IPS-NIHi11 (cell line): Measurements from ENCODE around the gene ROBO1.
"Not testable (repeated sequence)": the region's sequence is repeated elsewhere in the genome, so short reads cannot be mapped to it uniquely, and the experiment has no call there.

Experiments used
- DNase-seq: peaks from one replicate; pipeline ENCODE4 v3.0.0; 2012; ENCODE audit warnings: mixed read lengths, low spot score

ROBO1 gene

GRCh38 chr3:79369306-79369705, 398.5 kb downstream of the ROBO1 start:
- no peak for DNase-seq

GRCh38 chr3:79368403-79368802, 399.4 kb downstream of the ROBO1 start:
- no peak for DNase-seq

DNA sequence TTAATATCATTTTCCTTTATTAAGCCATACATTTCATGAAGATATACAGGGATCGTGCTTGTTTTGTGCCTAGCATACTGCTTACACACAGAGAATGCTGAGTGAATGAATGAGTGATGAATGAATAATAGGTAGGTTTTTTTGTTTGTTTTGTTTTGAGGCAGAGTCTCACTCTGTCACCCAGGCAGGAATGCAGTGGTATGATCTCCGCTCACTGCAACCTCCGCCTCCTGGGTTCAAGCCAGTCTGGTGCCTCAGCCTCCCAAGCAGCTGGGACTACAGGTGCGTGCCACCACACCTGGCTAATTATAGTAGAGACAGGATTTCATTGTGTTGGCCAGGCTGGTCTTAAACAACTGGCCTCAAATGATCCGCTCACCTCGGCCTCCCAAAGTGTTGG, 400.0 kb downstream of the ROBO1 start:
- DNase-seq = no peak

DNA sequence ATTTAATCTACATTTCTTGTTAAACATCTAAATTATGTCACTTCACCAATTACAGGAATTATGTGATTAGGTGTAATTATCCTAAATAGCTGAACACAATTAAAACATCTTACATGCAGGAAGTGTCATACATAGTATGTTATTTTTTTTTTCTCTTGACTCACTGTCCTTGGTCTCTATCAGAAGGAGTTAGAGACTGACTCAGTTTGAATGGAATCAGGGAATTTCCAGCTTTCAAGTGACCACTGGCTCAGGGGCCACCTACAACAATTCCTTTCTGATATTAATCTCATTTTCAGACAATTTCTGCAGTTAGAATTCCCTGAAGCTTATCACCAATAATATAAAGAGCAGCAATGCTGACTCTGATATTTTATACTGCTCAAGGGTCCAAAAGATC, 400.7 kb downstream of the ROBO1 start:
- DNase-seq = no peak

DNA sequence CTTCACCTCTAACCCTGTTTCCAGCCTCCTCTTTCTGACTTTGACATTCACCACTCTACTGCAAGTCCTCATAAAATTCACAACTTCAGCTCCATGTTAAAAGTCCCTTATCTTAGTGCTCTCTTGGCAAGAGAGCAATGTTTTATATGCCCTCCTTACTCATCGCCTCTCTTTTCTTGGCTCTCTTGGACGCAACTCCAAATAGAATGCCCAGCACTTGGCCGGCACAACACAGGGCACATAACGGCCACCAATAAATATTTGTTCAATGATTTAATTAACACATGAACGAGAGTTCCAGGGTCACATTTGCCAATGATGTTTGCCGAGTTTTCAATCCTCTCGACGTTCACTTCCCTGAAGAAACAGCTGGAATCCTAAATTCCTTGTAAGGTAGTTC, 401.4 kb downstream of the ROBO1 start:
- DNase-seq = no peak

GRCh38 chr3:79364784-79365183, 403.0 kb downstream of the ROBO1 start:
- no peak for DNase-seq

DNA sequence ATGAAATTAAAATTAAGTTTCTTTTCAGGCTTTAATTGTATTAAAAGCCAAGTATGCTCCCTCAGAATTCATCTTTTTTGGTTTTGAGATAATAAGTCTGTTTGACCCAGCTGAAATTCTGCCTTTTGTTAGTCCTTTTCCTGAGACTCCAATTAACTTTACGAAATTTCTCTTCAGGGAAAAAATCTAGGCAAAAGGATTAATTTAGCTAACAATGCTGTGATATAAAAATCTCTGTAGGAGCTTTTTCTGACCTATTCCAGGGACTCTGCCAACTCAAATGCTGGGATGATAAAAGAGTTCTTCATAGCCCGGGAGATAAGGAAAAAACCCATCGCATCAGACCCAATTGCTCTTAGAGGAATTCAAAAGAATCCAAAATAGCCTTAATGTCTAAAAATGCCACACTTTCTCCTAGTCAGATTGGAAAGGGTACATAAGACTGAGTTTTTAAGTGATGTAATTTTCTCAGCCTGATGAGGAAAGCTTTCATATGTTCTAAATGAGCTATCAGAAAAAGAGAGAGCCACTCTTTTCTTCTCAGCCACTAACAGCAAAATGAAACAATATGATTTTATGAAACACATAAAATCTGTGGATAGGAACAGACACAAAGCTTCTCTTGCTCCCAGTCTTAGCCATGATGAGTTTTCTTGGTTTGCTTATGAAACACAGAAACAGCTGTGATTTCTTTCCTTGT, 405.1 kb downstream of the ROBO1 start:
- DNase-seq = no peak

DNA sequence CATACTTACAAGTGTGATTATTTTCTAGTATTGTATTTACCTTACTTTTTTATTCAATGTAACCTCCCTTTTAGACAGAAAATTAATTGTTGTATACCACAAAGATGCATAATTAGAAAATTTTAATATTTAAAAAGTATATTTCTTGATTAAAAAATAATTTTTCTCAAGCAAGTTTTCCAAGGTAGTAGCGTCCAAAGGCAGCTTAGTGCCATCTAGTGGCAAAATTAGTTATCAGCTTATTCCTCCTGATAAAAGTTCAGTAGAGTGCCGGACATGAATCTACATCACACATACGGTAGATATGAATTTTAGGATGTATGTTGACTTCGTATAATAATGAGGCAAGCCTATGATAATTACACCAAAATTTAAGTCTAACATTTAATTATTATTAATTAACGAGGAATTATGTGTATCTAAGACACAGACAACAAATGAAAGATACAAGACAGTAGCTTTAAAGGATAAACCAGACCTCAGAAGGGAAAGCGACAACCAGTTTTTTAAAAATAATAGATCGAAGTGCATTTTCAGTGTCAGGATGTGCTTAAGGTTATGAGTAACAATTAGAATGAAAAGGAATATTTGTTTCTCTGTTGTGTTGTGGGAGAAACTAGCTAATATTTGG, 405.9 kb downstream of the ROBO1 start:
- peak; percentile 21 for DNase-seq

GRCh38 chr3:79358327-79358726, 409.5 kb downstream of the ROBO1 start:
- no peak for DNase-seq

DNA sequence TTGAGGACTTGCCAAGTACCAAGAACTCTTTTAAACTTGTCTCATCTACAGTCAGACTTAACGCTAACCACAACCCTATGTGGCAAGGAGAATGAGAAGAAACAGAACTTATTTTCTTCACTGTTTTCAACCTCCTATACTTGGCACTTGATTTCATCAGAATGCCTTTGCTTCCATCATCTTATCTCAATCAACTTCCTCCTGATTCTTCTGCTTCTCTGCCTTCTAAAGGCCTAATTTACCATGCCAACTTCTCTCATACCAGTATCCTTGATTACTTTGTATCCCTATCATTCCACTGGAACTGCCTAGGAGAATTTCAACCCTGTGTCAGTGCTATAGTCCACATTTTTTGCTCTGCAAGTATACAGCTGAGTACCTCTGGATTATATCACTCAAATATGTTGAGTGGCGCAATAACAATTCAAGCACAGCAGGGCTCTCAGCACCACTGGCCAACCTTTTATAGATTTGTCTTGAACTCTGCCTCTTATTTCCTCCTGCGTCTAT, 413.6 kb downstream of the ROBO1 start:
- DNase-seq = no peak

- no peak for DNase-seq
Observed at GRCh38 chr3:79351699-79352098, 416.1 kb downstream of the ROBO1 start.

DNA sequence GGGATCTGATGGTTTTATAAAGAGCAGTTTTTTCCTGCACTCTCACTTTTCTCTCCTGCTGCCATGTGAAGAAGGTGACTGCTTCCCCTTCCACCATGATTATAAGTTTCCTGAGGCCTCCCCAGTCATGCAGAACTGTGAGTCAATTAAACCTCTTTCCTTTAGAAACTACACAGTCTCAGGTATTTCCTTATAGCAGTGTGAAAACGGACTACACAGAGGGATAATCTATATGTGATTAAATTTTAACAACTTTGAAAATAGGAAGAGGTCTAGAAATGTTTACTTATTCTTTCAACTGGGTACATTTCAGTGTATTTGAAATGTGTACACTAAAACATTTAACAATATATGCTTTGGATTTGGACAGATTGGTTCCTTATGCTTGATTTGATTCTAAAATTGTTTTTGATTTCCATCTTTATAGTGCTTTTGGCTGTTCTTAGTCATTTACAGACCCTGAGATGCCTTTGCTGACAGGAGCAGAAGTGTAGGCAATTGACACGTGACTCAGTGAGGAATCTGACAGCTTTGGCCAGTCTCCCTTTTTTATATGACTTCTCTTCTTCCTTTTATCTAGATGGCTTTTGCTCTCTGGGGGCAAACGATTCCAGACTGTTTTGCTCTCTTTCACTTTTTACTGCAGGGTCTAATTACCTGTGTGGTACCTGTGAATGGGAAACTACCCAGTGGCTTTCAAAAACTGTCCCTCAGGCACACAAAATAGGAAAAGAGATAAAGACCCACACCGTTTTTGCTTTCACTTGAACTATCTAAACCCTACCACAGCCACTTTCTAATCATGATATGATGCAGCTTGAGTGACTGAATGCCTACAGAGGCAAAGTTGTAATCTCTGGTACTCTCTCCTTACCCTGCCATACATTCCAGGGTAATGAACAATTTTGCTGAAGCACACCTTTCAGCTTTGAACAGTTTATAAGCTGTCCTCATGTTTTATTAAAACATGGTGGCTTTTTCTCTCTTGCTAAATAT, 422.6 kb downstream of the ROBO1 start:
- no peak for DNase-seq

- DNase-seq = no peak
Observed at GRCh38 chr3:79341961-79342360, 425.8 kb downstream of the ROBO1 start.

GRCh38 chr3:79339846-79340245, 428.0 kb downstream of the ROBO1 start:
- peak; percentile 41 for DNase-seq

- DNase-seq = no peak
Observed at GRCh38 chr3:79337798-79338197, 430.0 kb downstream of the ROBO1 start.

DNA sequence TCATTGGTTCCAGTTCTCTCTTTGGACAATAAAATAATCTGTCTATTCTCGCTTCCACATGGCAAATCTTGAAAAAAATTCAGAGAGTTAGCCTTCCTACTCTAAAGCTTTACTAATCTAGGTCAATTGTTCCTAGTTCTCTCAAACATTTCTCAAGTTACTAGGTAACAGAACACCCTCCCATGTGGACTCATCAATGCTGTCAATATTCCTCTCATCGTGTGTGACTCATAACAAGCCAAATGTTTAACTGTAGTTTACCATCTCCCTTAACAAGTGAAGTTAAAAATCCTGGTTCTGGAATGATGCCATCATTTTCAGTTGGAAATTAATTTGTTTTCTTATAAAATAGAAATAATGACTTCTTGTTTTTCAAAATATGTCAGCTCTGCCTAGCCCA, 438.6 kb downstream of the ROBO1 start:
- no peak for DNase-seq

GRCh38 chr3:79326642-79327041, 441.2 kb downstream of the ROBO1 start:
- DNase-seq = no peak

DNA sequence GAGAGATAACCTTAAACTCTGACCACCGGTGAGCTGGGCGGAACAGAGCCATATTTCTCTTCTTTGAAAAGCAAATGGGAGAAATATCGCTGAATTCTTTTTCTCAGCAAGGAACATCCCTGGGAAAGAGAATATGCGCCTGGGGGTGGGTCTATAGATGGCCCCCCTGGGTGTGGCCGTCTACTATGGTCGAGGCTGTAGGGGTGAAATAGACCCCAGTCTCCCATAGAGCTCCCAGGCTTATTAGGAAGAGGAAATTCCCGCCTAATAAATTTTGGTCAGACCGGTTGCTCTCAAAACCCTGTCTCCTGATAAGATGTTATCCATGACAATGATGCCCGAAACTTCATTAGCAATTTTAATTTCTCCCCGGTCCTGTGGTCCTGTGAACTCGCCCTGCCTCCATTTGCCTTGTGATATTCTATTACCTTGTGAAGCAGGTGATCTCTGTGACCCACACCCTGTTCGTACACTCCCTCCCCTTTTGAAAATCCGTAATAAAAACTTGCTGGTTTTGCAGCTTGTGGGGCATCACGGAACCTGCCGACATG, 441.9 kb downstream of the ROBO1 start:
- not testable (repeated sequence) for DNase-seq

GRCh38 chr3:79317551-79318518, 450.0 kb downstream of the ROBO1 start:
- no peak for DNase-seq

- no peak for DNase-seq
Observed at GRCh38 chr3:79314962-79315361, 452.8 kb downstream of the ROBO1 start.

GRCh38 chr3:79314544-79314943, 453.3 kb downstream of the ROBO1 start:
- DNase-seq = no peak
